Trophoblast cell (in vitro differentiated cells and primary cell): ENCODE data around the gene TRIM40.

ENCODE experiments used
- DNase-seq, 2 donors: peaks; one replicate each; pipeline ENCODE4 v3.0.0-alpha.2; 2016
- H2AFZ ChIP-seq: 2 replicates; pipeline ENCODE4 v1.6.1; 2013; ENCODE audit warnings: low read length, moderate library complexity, mild to moderate bottlenecking; ENCODE audit not compliant: insufficient read depth, poor library complexity
- H2AK5ac ChIP-seq: 2 replicates; pipeline ENCODE4 v1.6.1; 2013; ENCODE audit warnings: mild to moderate bottlenecking, low read length
- H2BK120ac ChIP-seq: 2 replicates; pipeline ENCODE4 v1.6.1; 2013; ENCODE audit warnings: low read length, mild to moderate bottlenecking, moderate library complexity; ENCODE audit not compliant: insufficient read depth, poor library complexity
- H2BK12ac ChIP-seq: 2 replicates; pipeline ENCODE4 v1.6.1; 2013; ENCODE audit warnings: mild to moderate bottlenecking, low read length, moderate library complexity
- H2BK5ac ChIP-seq: 2 replicates; pipeline ENCODE4 v1.6.1; 2013; ENCODE audit warnings: low read length, low read depth, moderate library complexity, mild to moderate bottlenecking; ENCODE audit not compliant: poor library complexity
- H3K14ac ChIP-seq: 2 replicates; pipeline ENCODE4 v1.6.1; 2013; ENCODE audit warnings: mild to moderate bottlenecking, low read length
- H3K18ac ChIP-seq: 2 replicates; pipeline ENCODE4 v1.6.1; 2013; ENCODE audit warnings: mild to moderate bottlenecking, low read length
- H3K23ac ChIP-seq: 2 replicates; pipeline ENCODE4 v1.6.1; 2013; ENCODE audit warnings: low read length
- H3K27ac ChIP-seq: 2 replicates; pipeline ENCODE4 v1.5.1; 2013; ENCODE audit warnings: low read depth, mild to moderate bottlenecking, inconsistent platforms, low read length, moderate library complexity
- H3K27me3 ChIP-seq: 2 replicates; pipeline ENCODE4 v1.6.1; 2013; ENCODE audit warnings: inconsistent platforms, mild to moderate bottlenecking, low read length, moderate library complexity; ENCODE audit not compliant: insufficient read depth
- H3K36me3 ChIP-seq, 2 experiments: 1 replicate in 1 of 2; 2 replicates in 1 of 2; pipeline ENCODE4 v1.6.1; 2013; ENCODE audit warnings: low read length in 2 of 2, mild to moderate bottlenecking in 2 of 2, moderate library complexity in 1 of 2; ENCODE audit not compliant: insufficient read depth in 2 of 2, control insufficient read depth in 1 of 2
- H3K4ac ChIP-seq: 2 replicates; pipeline ENCODE4 v1.6.1; 2013; ENCODE audit warnings: low read depth, mild to moderate bottlenecking, low read length, moderate library complexity
- H3K4me1 ChIP-seq, 2 experiments: 1 replicate in 1 of 2; 2 replicates in 1 of 2; pipeline ENCODE4 v1.6.1; 2013; ENCODE audit warnings: low read length in 2 of 2, mild to moderate bottlenecking in 2 of 2, moderate library complexity in 1 of 2; ENCODE audit not compliant: insufficient read depth in 2 of 2, control insufficient read depth in 1 of 2
- H3K4me2 ChIP-seq: 2 replicates; pipeline ENCODE4 v1.6.1; 2013; ENCODE audit warnings: inconsistent platforms, mild to moderate bottlenecking, low read length, moderate library complexity
- H3K4me3 ChIP-seq: 2 replicates; pipeline ENCODE4 v1.5.1; 2013; ENCODE audit warnings: mild to moderate bottlenecking, low read depth, low read length, inconsistent platforms
- H3K79me1 ChIP-seq: one replicate; pipeline ENCODE4 v1.6.1; 2013; ENCODE audit warnings: low read length
- H3K79me2 ChIP-seq: 2 replicates; pipeline ENCODE4 v1.6.1; 2013; ENCODE audit warnings: low read length, mild to moderate bottlenecking; ENCODE audit not compliant: control insufficient read depth, insufficient read depth, poor library complexity
- H3K9ac ChIP-seq: 2 replicates; pipeline ENCODE4 v1.6.1; 2013; ENCODE audit warnings: mild to moderate bottlenecking, low read length
- H3K9me3 ChIP-seq: 2 replicates; pipeline ENCODE4 v1.6.1; 2013; ENCODE audit warnings: low read depth, mild to moderate bottlenecking, control low read depth, inconsistent platforms, low read length; ENCODE audit not compliant: insufficient read depth
- H4K12ac ChIP-seq: 2 replicates; pipeline ENCODE4 v1.6.1; 2013; ENCODE audit warnings: low read depth, mild to moderate bottlenecking, low read length, moderate library complexity
- H4K8ac ChIP-seq: 2 replicates; pipeline ENCODE4 v1.6.1; 2013; ENCODE audit warnings: low read depth, mild to moderate bottlenecking, low read length, moderate library complexity
- H4K91ac ChIP-seq: one replicate; pipeline ENCODE4 v1.6.1; 2013; ENCODE audit warnings: low read depth, mild to moderate bottlenecking, low read length, moderate library complexity
- WGBS: extraction: QIAGEN DNeasy Blood & Tissue Kit; methylation state at CpG from one replicate; pipeline ENCODE4 v1.1.7; 2013; ENCODE audit warnings: missing lambda C conversion rate; ENCODE audit not compliant: insufficient read length, insufficient coverage; ENCODE audit errors: extremely low coverage; 5-methylcytosine and 5-hydroxymethylcytosine counted together

Gene TRIM40

GRCh38 chr6:30180145-30180544 lies 44.2 kb downstream of the TRIM40 start:
- Histone ChIP-seq H4K91ac (no peak overlapping the region), H3K27ac (no peak overlapping the region), H2BK120ac (no peak overlapping the region), H4K8ac (no peak overlapping the region), H3K23ac (no peak overlapping the region), H3K14ac (no peak overlapping the region), H3K4me3 (no peak overlapping the region), H3K36me3 (peaks cover 4 to 6% of the 10 kb centered on the region in 2 experiments), H4K12ac (no peak overlapping the region), H3K9me3 (no peaks in the 10 kb centered on the region), H3K4me2 (no peak overlapping the region), H3K79me1 (no peaks in the 10 kb centered on the region), H2BK5ac (no peak overlapping the region), H2AFZ (no peak overlapping the region), H3K9ac (no peak overlapping the region), H3K4ac (no peak overlapping the region), H3K27me3 (no peaks in the 10 kb centered on the region), H3K4me1 (no peaks in the 10 kb centered on the region), H2BK12ac (no peak overlapping the region), H3K79me2 (no peaks in the 10 kb centered on the region), H3K18ac (no peak overlapping the region), H2AK5ac (no peak overlapping the region)
- WGBS, result no CpG with 5 or more reads among the region's 1 CpG
- DNase-seq, result no peak

DNA sequence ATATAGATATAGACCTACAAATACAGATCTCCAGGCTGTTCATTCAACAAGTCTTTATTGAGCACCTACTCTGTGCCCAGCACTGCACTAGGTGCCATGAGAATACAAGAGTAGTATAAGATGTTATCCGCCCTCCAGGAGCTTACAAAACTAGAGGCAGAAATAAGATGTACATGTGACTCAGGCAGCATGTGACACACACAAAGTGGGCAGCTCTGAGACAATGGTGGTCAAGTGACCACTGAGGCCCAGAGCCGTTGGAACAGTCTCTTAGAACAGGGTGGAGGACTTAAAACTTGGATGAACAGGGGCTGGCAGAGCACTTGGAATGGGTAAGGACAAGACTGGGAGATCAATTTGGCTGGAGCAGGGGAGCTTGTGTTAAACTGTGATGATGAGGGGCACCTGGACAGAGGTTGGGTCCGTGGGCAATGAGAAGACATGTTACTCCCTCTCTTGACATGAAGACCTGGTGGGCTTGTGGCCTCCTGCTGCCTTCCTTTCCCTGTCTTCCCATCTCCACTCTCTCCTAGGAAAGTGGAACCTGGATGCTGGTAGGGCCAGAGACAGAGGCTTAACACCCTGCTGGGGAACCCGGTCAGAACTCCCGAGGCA lies 48.6 kb downstream of the TRIM40 start:
- peaks cover 2% of the 10 kb centered on the region for H3K9me3 ChIP-seq
- H3K14ac ChIP-seq, result no peak overlapping the region
- no peak overlapping the region for H3K18ac ChIP-seq
- H3K79me2 ChIP-seq, result no peaks in the 10 kb centered on the region
- H4K8ac ChIP-seq, result no peak overlapping the region
- H4K91ac ChIP-seq, result no peak overlapping the region
- peaks cover 24 to 35% of the 10 kb centered on the region in 2 experiments for H3K36me3 ChIP-seq
- H4K12ac ChIP-seq, result no peak overlapping the region
- H2AFZ ChIP-seq, result no peak overlapping the region
- H3K4me1 ChIP-seq, result no peaks in the 10 kb centered on the region
- H3K9ac ChIP-seq, result no peak overlapping the region
- no peak overlapping the region for H2AK5ac ChIP-seq
- H3K27me3 ChIP-seq, result no peaks in the 10 kb centered on the region
- no peak overlapping the region for H3K4me2 ChIP-seq
- H3K4ac ChIP-seq, result no peak overlapping the region
- H2BK120ac ChIP-seq, result no peak overlapping the region
- H3K27ac ChIP-seq, result no peak overlapping the region
- DNase-seq, result no peak
- no CpG with 5 or more reads among the region's 5 CpGs for WGBS
- H3K4me3 ChIP-seq, result no peak overlapping the region
- no peaks in the 10 kb centered on the region for H3K79me1 ChIP-seq
- H2BK12ac ChIP-seq, result no peak overlapping the region
- H3K23ac ChIP-seq, result no peak overlapping the region
- H2BK5ac ChIP-seq, result no peak overlapping the region

GRCh38 chr6:30185846-30186484 lies 50.0 kb downstream of the TRIM40 start:
- Histone ChIP-seq H3K4me1 (no peaks in the 10 kb centered on the region), H3K9ac (no peak overlapping the region), H3K14ac (no peak overlapping the region), H3K27me3 (no peaks in the 10 kb centered on the region), H4K91ac (no peak overlapping the region), H2BK12ac (no peak overlapping the region), H3K79me2 (no peaks in the 10 kb centered on the region), H3K27ac (no peak overlapping the region), H3K4me2 (no peak overlapping the region), H3K9me3 (peaks cover 2% of the 10 kb centered on the region), H4K12ac (no peak overlapping the region), H3K4ac (no peak overlapping the region), H4K8ac (no peak overlapping the region), H2AFZ (no peak overlapping the region), H3K18ac (no peak overlapping the region), H3K4me3 (no peak overlapping the region), H2BK120ac (no peak overlapping the region), H3K36me3 (peaks cover 32 to 49% of the 10 kb centered on the region in 2 experiments), H3K23ac (no peak overlapping the region), H3K79me1 (no peaks in the 10 kb centered on the region), H2BK5ac (no peak overlapping the region), H2AK5ac (no peak overlapping the region)
- DNase-seq, result no peak
- WGBS, result 100% methylated on average over 6 of the region's 20 CpGs

GRCh38 chr6:30188541-30188940 lies 52.6 kb downstream of the TRIM40 start:
- Histone ChIP-seq H3K9me3 (peaks cover 2% of the 10 kb centered on the region), H4K91ac (no peak overlapping the region), H3K23ac (no peak overlapping the region), H3K79me2 (no peaks in the 10 kb centered on the region), H4K8ac (no peak overlapping the region), H3K4me2 (no peak overlapping the region), H2AK5ac (no peak overlapping the region), H3K79me1 (no peaks in the 10 kb centered on the region), H3K4ac (no peak overlapping the region), H3K27ac (no peak overlapping the region), H2BK120ac (no peak overlapping the region), H2AFZ (no peak overlapping the region), H3K36me3 (peaks cover 38 to 58% of the 10 kb centered on the region in 2 experiments), H3K4me1 (no peaks in the 10 kb centered on the region), H3K9ac (no peak overlapping the region), H2BK12ac (no peak overlapping the region), H3K27me3 (no peaks in the 10 kb centered on the region), H2BK5ac (no peak overlapping the region), H4K12ac (no peak overlapping the region), H3K14ac (no peak overlapping the region), H3K18ac (no peak overlapping the region), H3K4me3 (no peak overlapping the region)
- no peak for DNase-seq
- no CpG with 5 or more reads among the region's 5 CpGs for WGBS
